H9 (cell line): ENCODE measurements around the gene NCS1. TPM values are rescaled to one million over a fixed set of nuclear protein-coding genes. Genes with fewer than 3 reads are reported as not detected.

Experiments
- DNase-seq: peaks from one replicate; pipeline ENCODE4 v3.0.0-alpha.2; 2017
- H2AFZ ChIP-seq: one replicate; pipeline ENCODE4 v1.6.1; 2013; ENCODE audit warnings: mild to moderate bottlenecking, low read length, control low read depth, moderate library complexity
- H2AK5ac ChIP-seq: 2 replicates; pipeline ENCODE4 v1.6.1; 2013; ENCODE audit warnings: low read length, control low read depth, mixed read lengths; ENCODE audit not compliant: insufficient read length
- H2BK120ac ChIP-seq: one replicate; pipeline ENCODE4 v1.6.1; 2013; ENCODE audit warnings: low read depth, mild to moderate bottlenecking, low read length, control low read depth, inconsistent platforms; ENCODE audit not compliant: poor library complexity, severe bottlenecking
- H2BK12ac ChIP-seq: 2 replicates; pipeline ENCODE4 v1.6.1; 2013; ENCODE audit warnings: low read length, control low read depth, mixed read lengths, low read depth; ENCODE audit not compliant: insufficient read length
- H2BK15ac ChIP-seq: 2 replicates; pipeline ENCODE4 v1.6.1; 2013; ENCODE audit warnings: low read depth, low read length, control low read depth
- H2BK20ac ChIP-seq: one replicate; pipeline ENCODE4 v1.6.1; 2013; ENCODE audit warnings: low read depth, mild to moderate bottlenecking, low read length, control low read depth, inconsistent platforms; ENCODE audit not compliant: poor library complexity, severe bottlenecking
- H2BK5ac ChIP-seq: 2 replicates; pipeline ENCODE4 v1.6.1; 2013; ENCODE audit warnings: low read length, control low read depth, mixed read lengths; ENCODE audit not compliant: insufficient read length
- H3K14ac ChIP-seq: 2 replicates; pipeline ENCODE4 v1.6.1; 2013; ENCODE audit warnings: low read length, control low read depth; ENCODE audit not compliant: insufficient read depth
- H3K18ac ChIP-seq: 2 replicates; pipeline ENCODE4 v1.6.1; 2013; ENCODE audit warnings: low read depth, mild to moderate bottlenecking, mixed read lengths, low read length, control low read depth; ENCODE audit not compliant: insufficient read length
- H3K23ac ChIP-seq: 2 replicates; pipeline ENCODE4 v1.6.1; 2013; ENCODE audit warnings: low read length, control low read depth, mixed read lengths, low read depth; ENCODE audit not compliant: insufficient read length
- H3K23me2 ChIP-seq: 2 replicates; pipeline ENCODE4 v1.6.1; 2013; ENCODE audit warnings: low read depth, mild to moderate bottlenecking, mixed read lengths, low read length, control low read depth; ENCODE audit not compliant: insufficient read length, poor library complexity, severe bottlenecking
- H3K27ac ChIP-seq: 2 replicates; pipeline ENCODE4 v1.5.1; 2013; ENCODE audit warnings: low read length, control low read depth, mixed read lengths, low read depth; ENCODE audit not compliant: insufficient read length
- H3K27me3 ChIP-seq: 2 replicates; pipeline ENCODE4 v1.6.1; 2013; ENCODE audit warnings: low read length, control low read depth, inconsistent platforms; ENCODE audit not compliant: insufficient read depth
- H3K4ac ChIP-seq: 2 replicates; pipeline ENCODE4 v1.6.1; 2013; ENCODE audit warnings: low read depth, mild to moderate bottlenecking, control low read depth, inconsistent platforms, low read length, moderate library complexity
- H3K4me1 ChIP-seq: 2 replicates; pipeline ENCODE4 v1.6.1; 2013; ENCODE audit warnings: low read length, control low read depth, inconsistent platforms; ENCODE audit not compliant: insufficient read depth
- H3K4me2 ChIP-seq: 2 replicates; pipeline ENCODE4 v1.6.1; 2013; ENCODE audit warnings: low read length, control low read depth, mixed read lengths; ENCODE audit not compliant: insufficient read length, insufficient read depth
- H3K56ac ChIP-seq: 2 replicates; pipeline ENCODE4 v1.6.1; 2013; ENCODE audit warnings: low read depth, mild to moderate bottlenecking, mixed read lengths, low read length, control low read depth; ENCODE audit not compliant: insufficient read length
- H3K79me1 ChIP-seq: 2 replicates; pipeline ENCODE4 v1.6.1; 2013; ENCODE audit warnings: low read depth, mild to moderate bottlenecking, moderate library complexity, low read length, control low read depth, inconsistent platforms; ENCODE audit not compliant: insufficient read depth, poor library complexity, severe bottlenecking
- H3K79me2 ChIP-seq: 2 replicates; pipeline ENCODE4 v1.6.1; 2013; ENCODE audit warnings: low read length, control low read depth, inconsistent platforms; ENCODE audit not compliant: insufficient read depth
- H3K9ac ChIP-seq: 2 replicates; pipeline ENCODE4 v1.6.1; 2013; ENCODE audit warnings: low read length, control low read depth, mixed read lengths; ENCODE audit not compliant: insufficient read length; ENCODE audit errors: extremely low read depth
- H3K9me3 ChIP-seq: one replicate; pipeline ENCODE4 v1.6.1; 2013; ENCODE audit warnings: low read depth, low read length, inconsistent platforms; ENCODE audit not compliant: control insufficient read depth
- H3T11ph ChIP-seq: one replicate; pipeline ENCODE4 v1.6.1; 2013; ENCODE audit warnings: mild to moderate bottlenecking, low read length, control low read depth, inconsistent platforms
- H4K20me1 ChIP-seq: one replicate; pipeline ENCODE4 v1.6.1; 2013; ENCODE audit not compliant: control insufficient read depth, insufficient read length, insufficient read depth
- H4K5ac ChIP-seq: 2 replicates; pipeline ENCODE4 v1.6.1; 2013; ENCODE audit warnings: low read depth, mild to moderate bottlenecking, mixed read lengths, low read length, control low read depth; ENCODE audit not compliant: insufficient read length
- H4K8ac ChIP-seq: replicated peaks from 2 replicates; pipeline ENCODE4 v1.6.1; 2013; ENCODE audit warnings: low read length, control low read depth, mixed read lengths, low read depth; ENCODE audit not compliant: insufficient read length
- H4K91ac ChIP-seq: 2 replicates; pipeline ENCODE4 v1.6.1; 2013; ENCODE audit warnings: low read depth, mild to moderate bottlenecking, moderate library complexity, mixed read lengths, low read length, control low read depth; ENCODE audit not compliant: insufficient read length
- H3K27ac Mint-ChIP-seq, 3 experiments: 2 replicates in 2 of 3; 3 replicates in 1 of 3; pipeline ENCODE4 v1.8.0; 2020 to 2021; ENCODE audit warnings: mixed read lengths in 3 of 3, mild to moderate bottlenecking in 1 of 3, moderate library complexity in 1 of 3
- H3K27me3 Mint-ChIP-seq: 2 replicates; pipeline ENCODE4 v1.8.0; 2021; ENCODE audit warnings: low read depth, mild to moderate bottlenecking, moderate library complexity, mixed read lengths
- H3K36me3 Mint-ChIP-seq, 3 experiments: 2 replicates in 2 of 3; 3 replicates in 1 of 3; pipeline ENCODE4 v1.8.0; 2020 to 2021; ENCODE audit warnings: low read depth in 3 of 3, mixed read lengths in 3 of 3; ENCODE audit not compliant: insufficient read depth in 1 of 3
- H3K4me1 Mint-ChIP-seq, 2 experiments: 2 replicates each; pipeline ENCODE4 v1.8.0; 2020; ENCODE audit warnings: mixed read lengths in 2 of 2
- H3K4me3 Mint-ChIP-seq, 2 experiments: 2 replicates in 1 of 2; 3 replicates in 1 of 2; pipeline ENCODE4 v1.8.0; 2020 to 2021; ENCODE audit warnings: mild to moderate bottlenecking in 2 of 2, mixed read lengths in 2 of 2, moderate library complexity in 1 of 2
- H3K9me3 Mint-ChIP-seq, 2 experiments: 2 replicates in 1 of 2; 3 replicates in 1 of 2; pipeline ENCODE4 v1.8.0; 2020; ENCODE audit warnings: mild to moderate bottlenecking in 2 of 2, mixed read lengths in 2 of 2, moderate library complexity in 1 of 2
- CTCF ChIP-seq: fragments of 200-600 bp; sonication (generic); conservative IDR thresholded peaks from 3 replicates; pipeline ENCODE4 v1.8.0; 2021; ENCODE audit warnings: antibody characterized with exemption, mild to moderate bottlenecking
- WGBS: extraction: QIAGEN DNeasy Blood & Tissue Kit; methylation state at CpG from one replicate; pipeline ENCODE4 v1.1.7; 2013; ENCODE audit warnings: missing lambda C conversion rate, low lambda C conversion rate, mixed read lengths; ENCODE audit not compliant: insufficient read length; ENCODE audit errors: extremely low coverage; 5-methylcytosine and 5-hydroxymethylcytosine counted together
- total RNA-seq: library from RNA; stranded (reverse); gene quantifications from 2 replicates; pipeline ENCODE4 v1.2.1, GENCODE V29; 2021

The NCS1 gene
- total RNA-seq, 1 experiment from 2014 or later = 38.1 TPM

GRCh38 chr9:130209422-130209821 lies 37.2 kb downstream of the NCS1 start:
- Mint-ChIP-seq H3K27me3 (no peaks in the 10 kb centered on the region), H3K4me3 (0 out of 5 replicates have a peak overlapping the region, but pooled peaks of 1 of the 2 experiments have one; percentile 25), H3K27ac (peak overlapping the region; percentile 50 to 94 (median 88); a peak in 5 of 7 replicates), H3K36me3 (peaks cover 0 to 2% (median 0%) of the 10 kb centered on the region in 3 experiments; a peak in 2 of 7 replicates), H3K9me3 (no peaks in the 10 kb centered on the region), H3K4me1 (peaks cover 31 to 36% of the 10 kb centered on the region in 2 experiments)
- Histone ChIP-seq H3T11ph (no peak overlapping the region), H3K18ac (no peak overlapping the region), H2BK20ac (no peak overlapping the region), H3K4me1 (peaks cover 5% of the 10 kb centered on the region; the same call in 1 of the 2 replicates), H3K4ac (no peak overlapping the region), H4K91ac (no peak overlapping the region), H2AK5ac (no peak overlapping the region), H2BK5ac (no peak overlapping the region), H3K4me2 (no peak overlapping the region), H3K56ac (no peak overlapping the region), H2BK15ac (no peak overlapping the region), H3K79me1 (no peaks in the 10 kb centered on the region), H2BK12ac (no peak overlapping the region), H4K8ac (no peak overlapping the region), H3K9ac (no peak overlapping the region), H3K23me2 (no peaks in the 10 kb centered on the region), H4K5ac (no peak overlapping the region), H2BK120ac (no peak overlapping the region), H3K23ac (no peak overlapping the region), H4K20me1 (no peaks in the 10 kb centered on the region), H3K79me2 (no peaks in the 10 kb centered on the region), H3K14ac (no peak overlapping the region), H3K9me3 (no peaks in the 10 kb centered on the region), H3K27ac (no peak overlapping the region), H3K27me3 (no peaks in the 10 kb centered on the region), H2AFZ (no peak overlapping the region)
- DNase-seq = no peak
- no peak for TF ChIP-seq CTCF
- WGBS = no CpG with 5 or more reads among the region's 14 CpGs
